HFF-Myc (cell line): Measurements from ENCODE around the gene SMIM7.

Experiments used
- DNase-seq: peaks from one replicate; pipeline ENCODE4 v3.0.0-alpha.2; 2011; ENCODE audit warnings: low read depth; ENCODE audit errors: extremely low read depth
- H3K4me3 ChIP-seq: replicated peaks from 2 replicates; pipeline ENCODE4 v1.5.1; 2011; ENCODE audit warnings: low read depth, mild to moderate bottlenecking, control low read depth, low read length
- TF ChIP-seq, protein P1 (sequence below): IDR thresholded peaks from 2 replicates; pipeline ENCODE4 v1.5.1; 2012; ENCODE audit warnings: mild to moderate bottlenecking, low read depth, low read length, control low read depth; ENCODE audit errors: missing control alignments

Gene SMIM7

DNA sequence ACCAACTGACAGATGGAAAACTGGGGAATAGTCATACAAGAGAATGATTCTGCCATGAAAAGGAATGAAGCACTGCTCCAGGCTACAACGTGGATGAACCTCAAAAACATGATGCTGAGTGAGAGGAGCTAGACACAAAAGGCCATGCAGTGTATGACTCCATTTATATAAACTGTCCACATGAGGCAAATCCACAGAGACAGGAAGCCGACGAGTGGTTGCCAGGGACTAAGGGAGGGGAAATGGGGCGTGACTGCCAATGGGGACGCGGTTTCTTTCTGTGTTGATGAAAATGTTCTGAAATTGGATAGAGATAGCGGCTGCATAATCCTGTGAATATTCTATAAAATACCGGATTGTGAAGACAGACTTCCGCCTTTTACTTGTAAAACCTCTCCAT is 10.2 kb downstream of the SMIM7 start:
- DNase-seq, result no peak
- TF ChIP-seq, protein P1, sequence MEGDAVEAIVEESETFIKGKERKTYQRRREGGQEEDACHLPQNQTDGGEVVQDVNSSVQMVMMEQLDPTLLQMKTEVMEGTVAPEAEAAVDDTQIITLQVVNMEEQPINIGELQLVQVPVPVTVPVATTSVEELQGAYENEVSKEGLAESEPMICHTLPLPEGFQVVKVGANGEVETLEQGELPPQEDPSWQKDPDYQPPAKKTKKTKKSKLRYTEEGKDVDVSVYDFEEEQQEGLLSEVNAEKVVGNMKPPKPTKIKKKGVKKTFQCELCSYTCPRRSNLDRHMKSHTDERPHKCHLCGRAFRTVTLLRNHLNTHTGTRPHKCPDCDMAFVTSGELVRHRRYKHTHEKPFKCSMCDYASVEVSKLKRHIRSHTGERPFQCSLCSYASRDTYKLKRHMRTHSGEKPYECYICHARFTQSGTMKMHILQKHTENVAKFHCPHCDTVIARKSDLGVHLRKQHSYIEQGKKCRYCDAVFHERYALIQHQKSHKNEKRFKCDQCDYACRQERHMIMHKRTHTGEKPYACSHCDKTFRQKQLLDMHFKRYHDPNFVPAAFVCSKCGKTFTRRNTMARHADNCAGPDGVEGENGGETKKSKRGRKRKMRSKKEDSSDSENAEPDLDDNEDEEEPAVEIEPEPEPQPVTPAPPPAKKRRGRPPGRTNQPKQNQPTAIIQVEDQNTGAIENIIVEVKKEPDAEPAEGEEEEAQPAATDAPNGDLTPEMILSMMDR, result no peak
- H3K4me3 ChIP-seq, result no peak overlapping the region

DNA sequence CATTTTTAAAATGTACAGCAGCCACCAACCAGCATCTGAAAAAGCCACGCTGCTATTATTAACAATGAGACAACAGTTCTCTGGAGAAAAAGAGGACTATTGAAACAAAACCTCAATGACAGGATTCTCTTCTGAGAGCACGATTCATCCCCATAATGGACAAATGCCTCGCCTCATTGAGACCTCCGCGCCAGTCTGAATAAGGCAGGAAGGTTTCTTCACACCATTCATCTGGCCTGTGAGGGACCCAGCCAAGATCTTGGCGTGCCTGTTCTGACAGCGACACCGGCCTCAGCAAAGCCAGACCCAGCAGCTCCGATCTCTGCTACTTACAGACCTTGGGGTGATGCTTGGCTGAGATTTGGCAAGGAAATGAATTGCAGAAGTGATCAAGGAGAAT is 14.8 kb downstream of the SMIM7 start:
- no peak overlapping the region for H3K4me3 ChIP-seq
- DNase-seq, result no peak
- TF ChIP-seq, protein P1, result no peak

DNA sequence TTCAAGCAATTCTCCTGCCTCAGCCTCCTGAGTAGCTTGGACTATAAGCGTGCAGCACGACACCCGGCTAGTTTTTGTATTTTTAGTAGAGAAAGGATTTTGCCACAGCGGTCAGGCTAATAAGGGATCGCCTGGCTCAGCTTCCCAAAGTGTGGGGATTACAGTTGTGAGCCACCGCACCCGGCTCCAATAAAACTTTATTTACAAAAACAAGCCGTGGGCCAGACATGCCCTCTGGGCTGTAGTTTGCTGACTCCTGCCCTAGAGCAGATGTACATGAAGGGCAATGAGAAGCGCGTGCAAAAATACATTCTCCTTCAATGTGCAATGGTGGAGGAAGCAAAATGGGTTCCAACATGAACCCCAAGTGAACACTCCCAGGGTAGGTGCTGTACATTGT is 18.2 kb downstream of the SMIM7 start:
- TF ChIP-seq, protein P1, result no peak
- H3K4me3 ChIP-seq, result no peak overlapping the region
- no peak for DNase-seq

DNA sequence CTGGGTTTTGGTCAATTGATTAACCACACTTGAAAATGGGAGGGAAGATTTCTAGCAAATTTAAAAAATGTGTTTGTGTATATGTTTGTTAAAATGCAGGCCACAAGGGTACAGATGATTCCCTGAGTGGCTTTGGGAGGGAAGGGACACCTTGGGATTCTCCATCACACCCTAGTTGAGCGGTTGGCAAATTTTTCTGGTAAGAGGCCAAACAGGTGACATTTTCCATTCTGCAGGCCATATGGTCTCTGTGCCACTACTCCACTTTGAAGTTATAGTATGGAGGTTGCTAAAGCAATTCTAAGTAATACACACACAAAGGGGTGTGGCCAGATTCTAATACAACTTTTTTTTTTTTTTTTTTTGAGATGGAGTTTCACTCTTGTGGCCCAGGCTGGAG is 19.0 kb downstream of the SMIM7 start:
- DNase-seq, result no peak
- TF ChIP-seq, protein P1, result no peak
- H3K4me3 ChIP-seq, result no peak overlapping the region

DNA sequence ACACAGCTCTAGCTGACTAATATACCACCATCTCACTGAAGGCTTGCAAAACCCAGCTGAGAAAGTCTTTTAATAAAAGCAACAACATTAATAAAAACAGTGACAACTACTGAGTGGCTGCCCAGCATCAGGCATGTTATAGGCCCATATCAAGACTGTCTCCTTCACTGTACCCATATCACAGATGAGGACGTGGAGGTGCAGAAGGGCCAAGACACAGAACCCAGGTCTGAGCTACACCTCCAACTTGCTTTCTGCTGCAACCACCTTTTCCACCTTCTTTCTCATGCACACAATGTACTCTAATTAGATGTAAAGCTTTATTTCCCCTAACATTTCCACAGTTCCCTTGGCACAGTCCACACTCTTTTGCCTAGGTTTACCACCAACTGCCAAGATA is 21.3 kb downstream of the SMIM7 start:
- no peak for DNase-seq
- no peak overlapping the region for H3K4me3 ChIP-seq
- TF ChIP-seq, protein P1, result no peak

DNA sequence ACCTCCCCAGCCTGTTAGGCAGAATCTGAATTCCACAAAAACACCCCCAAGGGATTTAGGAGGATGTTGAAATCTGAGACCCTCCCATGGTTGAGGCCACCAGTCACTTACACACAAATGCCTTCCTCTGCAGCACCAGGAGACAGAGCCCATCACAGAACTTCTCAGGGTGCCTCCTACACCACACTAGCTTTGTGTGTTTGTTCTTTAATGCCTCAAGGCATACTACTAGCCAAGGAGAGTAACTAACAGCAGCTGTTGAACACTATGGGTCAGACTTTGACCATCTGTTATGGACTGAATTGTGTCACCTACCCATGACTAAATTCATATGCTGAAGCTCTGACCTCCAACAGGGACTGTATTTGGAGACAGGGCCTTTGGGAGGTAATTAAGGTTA is 22.4 kb downstream of the SMIM7 start:
- no peak for DNase-seq
- TF ChIP-seq, protein P1, result no peak
- H3K4me3 ChIP-seq, result no peak overlapping the region

DNA sequence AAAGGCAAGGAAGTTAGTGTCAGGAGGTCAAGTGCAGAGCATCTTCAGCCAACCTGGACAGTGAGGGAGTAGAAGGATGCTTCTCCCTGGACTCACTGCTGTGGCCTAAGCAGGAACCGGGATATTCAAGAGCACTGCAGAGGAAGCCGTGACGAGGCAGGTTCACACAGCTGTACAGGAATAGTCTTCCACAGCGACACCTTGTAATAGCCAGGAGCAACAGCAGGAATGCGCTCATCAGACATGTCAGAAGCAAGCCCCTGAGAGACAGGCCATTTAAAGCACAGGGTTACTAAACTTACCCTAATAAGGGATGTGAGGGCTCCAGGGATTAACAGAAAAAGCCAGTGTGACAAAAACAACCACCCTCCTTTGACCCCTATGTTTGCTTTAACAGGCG is 28.5 kb downstream of the SMIM7 start:
- DNase-seq, result no peak
- TF ChIP-seq, protein P1, result no peak
- no peak overlapping the region for H3K4me3 ChIP-seq
